B cell (primary cell): ENCODE results near the gene CAP2. TPM values are rescaled to one million over a fixed set of nuclear protein-coding genes. Genes with fewer than 3 reads are reported as not detected.

ENCODE experiments used
- ATAC-seq: fragments of 200-7000 bp; cut with Tn5 transposase; one replicate; pipeline ENCODE4 v1.10.0; 2021; ENCODE audit warnings: low read depth, mild to moderate bottlenecking, moderate number of reproducible peaks, moderate library complexity
- CTCF ChIA-PET: fragments of 350-600 bp; sonication (Branson Sonifier 250); formaldehyde crosslinking; loops from one replicate; lab custom pipeline; 2021; ENCODE audit warnings: antibody characterized with exemption, inconsistent platforms; lab: Charles Lee
- POLR2A ChIA-PET: fragments of 350-600 bp; sonication (Branson Sonifier 250); formaldehyde crosslinking; loops from one replicate; lab custom pipeline; 2021; ENCODE audit warnings: antibody characterized with exemption; lab: Charles Lee
- DNase-seq: peaks from one replicate; pipeline ENCODE4 v3.0.0; 2013
- H2AFZ ChIP-seq: 2 replicates; pipeline ENCODE4 v1.6.1; 2012; ENCODE audit warnings: mild to moderate bottlenecking, low read depth, low read length; ENCODE audit not compliant: insufficient read depth, poor library complexity, severe bottlenecking
- H3K27ac ChIP-seq, 2 donors: 1 replicate in 1 of 2; 2 replicates in 1 of 2; pipeline ENCODE4 v1.5.1; 2012 to 2013; ENCODE audit warnings: low read length in 2 of 2, mild to moderate bottlenecking in 2 of 2, moderate library complexity in 1 of 2
- H3K27me3 ChIP-seq, 4 experiments: fragments of 200-600 bp in 1 of 4; sonication (generic) in 1 of 4; replicated peaks in 1 of 4; 1 replicate in 2 of 4; 2 replicates in 2 of 4; pipeline versions ENCODE4 v1.6.1 to v1.7.0; 2013 to 2016; ENCODE audit warnings: low read length in 3 of 4, mild to moderate bottlenecking in 2 of 4, mixed read lengths in 1 of 4, moderate library complexity in 1 of 4; ENCODE audit not compliant: insufficient read depth in 4 of 4, control insufficient read depth in 3 of 4; ENCODE audit errors: control extremely low read depth in 1 of 4
- H3K36me3 ChIP-seq, 2 experiments: replicated peaks in 1 of 2; 1 replicate in 1 of 2; 2 replicates in 1 of 2; pipeline versions ENCODE4 v1.6.1 to v1.7.1; 2013; ENCODE audit warnings: low read length in 1 of 2; ENCODE audit not compliant: insufficient read depth in 2 of 2, control insufficient read depth in 1 of 2; ENCODE audit errors: control extremely low read depth in 1 of 2, extremely low read depth in 1 of 2
- H3K4me1 ChIP-seq, 2 donors: fragments of 200-600 bp in 1 of 2; sonication (generic) in 1 of 2; 1 replicate in 1 of 2; 2 replicates in 1 of 2; pipeline versions ENCODE4 v1.5.1 to v1.6.1; 2013 to 2017; ENCODE audit warnings: low read length in 2 of 2; ENCODE audit not compliant: control insufficient read depth in 2 of 2, insufficient read depth in 2 of 2
- H3K4me2 ChIP-seq: replicated peaks from 2 replicates; pipeline ENCODE3; 2012; ENCODE audit warnings: mild to moderate bottlenecking, low read depth, low read length; ENCODE audit not compliant: poor library complexity, severe bottlenecking
- H3K4me3 ChIP-seq, 5 experiments: fragments of 200-600 bp in 1 of 5; sonication (generic) in 1 of 5; 1 replicate in 3 of 5; 2 replicates in 2 of 5; pipeline versions ENCODE4 v1.5.1 to v1.7.0; 2011 to 2016; ENCODE audit warnings: low read length in 4 of 5, mild to moderate bottlenecking in 4 of 5, low read depth in 2 of 5, control low read depth in 1 of 5, moderate library complexity in 1 of 5; ENCODE audit not compliant: insufficient read depth in 1 of 5; ENCODE audit errors: control extremely low read depth in 1 of 5, extremely low read depth in 1 of 5
- H3K79me2 ChIP-seq: fragments of 200-600 bp; sonication (generic); one replicate; pipeline ENCODE4 v1.6.0; 2016; ENCODE audit warnings: low read length; ENCODE audit not compliant: control insufficient read depth, insufficient read depth
- H3K9ac ChIP-seq: fragments of 200-600 bp; sonication (generic); 2 replicates; pipeline ENCODE4 v1.6.1; 2017; ENCODE audit warnings: mild to moderate bottlenecking, low read length, moderate library complexity
- H3K9me3 ChIP-seq, 3 donors: one replicate each; pipeline versions ENCODE4 v1.6.1 to v1.7.1; 2013; ENCODE audit warnings: low read length in 2 of 3; ENCODE audit not compliant: control insufficient read depth in 2 of 3, insufficient read depth in 1 of 3; ENCODE audit errors: control extremely low read depth in 1 of 3
- H4K20me1 ChIP-seq: 2 replicates; pipeline ENCODE4 v1.6.0; 2012; ENCODE audit warnings: mild to moderate bottlenecking, low read length; ENCODE audit not compliant: insufficient read depth, control insufficient read depth, poor library complexity, severe bottlenecking
- H3K27ac Mint-ChIP-seq: one replicate; pipeline ENCODE4 v1.8.0; 2021; ENCODE audit warnings: mixed read lengths
- H3K27me3 Mint-ChIP-seq: one replicate; pipeline ENCODE4 v1.8.0; 2021; ENCODE audit warnings: mixed read lengths
- H3K4me1 Mint-ChIP-seq: one replicate; pipeline ENCODE4 v1.8.0; 2021; ENCODE audit warnings: mixed read lengths
- H3K4me3 Mint-ChIP-seq: one replicate; pipeline ENCODE4 v1.8.0; 2021; ENCODE audit warnings: mixed read lengths
- H3K9me3 Mint-ChIP-seq: one replicate; pipeline ENCODE4 v1.8.0; 2022; ENCODE audit warnings: mixed read lengths; ENCODE audit not compliant: insufficient read depth
- EZH2 ChIP-seq: IDR thresholded peaks from 2 replicates; pipeline ENCODE4 v1.6.1; 2012; ENCODE audit warnings: borderline replicate concordance, low read depth, mild to moderate bottlenecking, moderate library complexity, low read length; ENCODE audit not compliant: insufficient read depth, poor library complexity, severe bottlenecking
- WGBS: methylation state at CpG from one replicate; pipeline ENCODE4 v1.1.5; 2013; ENCODE audit warnings: missing lambda C conversion rate; ENCODE audit not compliant: insufficient coverage; 5-methylcytosine and 5-hydroxymethylcytosine counted together
- intact Hi-C: fragments of 100-400 bp; cut with micrococcal nuclease; formaldehyde crosslinking; loops from one replicate; pipeline ENCODE4 v1.10.0; 2022
- polyA plus RNA-seq: library from polyadenylated mRNA; depleted of rRNA; stranded (reverse); fragments of >200 nt; gene quantifications from 2 replicates; pipeline ENCODE4 v1.2.3, GENCODE V29; 2012
- total RNA-seq, 2 donors: library from RNA; stranded (reverse); fragments of 120-200 nt in 1 of 2; gene quantifications; 1 replicate in 1 of 2; 2 replicates in 1 of 2; pipeline versions ENCODE4 v1.2.3 to v1.2.4, GENCODE V29; 2013 to 2022
- TF ChIP-seq, protein P1 (sequence below): fragments of 200-600 bp; IDR thresholded peaks from one replicate; pipeline ENCODE4 v1.8.0; 2022; ENCODE audit warnings: antibody characterized with exemption, mild to moderate bottlenecking

Gene CAP2
- total and polyA plus RNA-seq, 2 donors (not counting 1 experiment from before 2014, with no cell fraction given), result not detected

DNA sequence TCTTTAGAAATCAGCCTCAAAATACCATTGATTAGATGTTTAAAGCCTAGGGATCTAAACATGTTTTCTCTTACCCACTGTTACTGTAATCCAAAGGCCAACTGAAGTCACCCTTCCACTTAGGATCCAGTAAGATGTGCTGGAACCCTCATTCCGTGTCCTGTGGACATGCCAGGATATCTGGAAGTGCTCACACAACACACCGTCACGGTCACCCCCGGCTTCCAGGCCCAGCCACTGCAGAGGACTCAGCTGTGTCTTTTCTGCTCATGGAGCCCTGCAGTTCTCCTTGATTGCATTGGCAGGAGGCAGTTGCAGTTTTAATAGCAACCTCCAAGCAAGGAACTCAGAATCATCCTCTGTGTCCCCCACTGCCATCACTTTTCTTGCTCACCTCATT lies 93.3 kb downstream of the CAP2 start:
- Histone ChIP-seq H3K4me3 (no peak overlapping the region), H3K36me3 (no peaks in the 10 kb centered on the region), H3K79me2 (no peaks in the 10 kb centered on the region), H3K9ac (no peak overlapping the region), H3K9me3 (no peaks in the 10 kb centered on the region), H3K27me3 (no peaks in the 10 kb centered on the region), H3K4me2 (no peak overlapping the region), H3K4me1 (no peaks in the 10 kb centered on the region), H3K27ac (no peak overlapping the region), H2AFZ (no peak overlapping the region), H4K20me1 (no peaks in the 10 kb centered on the region)
- no peak for DNase-seq
- Mint-ChIP-seq H3K27ac (no peak overlapping the region), H3K27me3 (peaks cover 13% of the 10 kb centered on the region), H3K9me3 (no peaks in the 10 kb centered on the region), H3K4me3 (no peak overlapping the region), H3K4me1 (no peaks in the 10 kb centered on the region)
- CTCF ChIA-PET, result no interaction called here
- TF ChIP-seq EZH2, result no peak
- TF ChIP-seq, protein P1, sequence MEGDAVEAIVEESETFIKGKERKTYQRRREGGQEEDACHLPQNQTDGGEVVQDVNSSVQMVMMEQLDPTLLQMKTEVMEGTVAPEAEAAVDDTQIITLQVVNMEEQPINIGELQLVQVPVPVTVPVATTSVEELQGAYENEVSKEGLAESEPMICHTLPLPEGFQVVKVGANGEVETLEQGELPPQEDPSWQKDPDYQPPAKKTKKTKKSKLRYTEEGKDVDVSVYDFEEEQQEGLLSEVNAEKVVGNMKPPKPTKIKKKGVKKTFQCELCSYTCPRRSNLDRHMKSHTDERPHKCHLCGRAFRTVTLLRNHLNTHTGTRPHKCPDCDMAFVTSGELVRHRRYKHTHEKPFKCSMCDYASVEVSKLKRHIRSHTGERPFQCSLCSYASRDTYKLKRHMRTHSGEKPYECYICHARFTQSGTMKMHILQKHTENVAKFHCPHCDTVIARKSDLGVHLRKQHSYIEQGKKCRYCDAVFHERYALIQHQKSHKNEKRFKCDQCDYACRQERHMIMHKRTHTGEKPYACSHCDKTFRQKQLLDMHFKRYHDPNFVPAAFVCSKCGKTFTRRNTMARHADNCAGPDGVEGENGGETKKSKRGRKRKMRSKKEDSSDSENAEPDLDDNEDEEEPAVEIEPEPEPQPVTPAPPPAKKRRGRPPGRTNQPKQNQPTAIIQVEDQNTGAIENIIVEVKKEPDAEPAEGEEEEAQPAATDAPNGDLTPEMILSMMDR, result no peak
- intact Hi-C loops, result no loop called here
- 87% methylated on average over 4 of the region's 4 CpGs for WGBS
- no peak for ATAC-seq
- POLR2A ChIA-PET, result no interaction called here

GRCh38 chr6:17490724-17491123 lies 97.3 kb downstream of the CAP2 start:
- Histone ChIP-seq H2AFZ (no peak overlapping the region), H3K4me2 (no peak overlapping the region), H3K36me3 (no peaks in the 10 kb centered on the region), H3K4me1 (no peaks in the 10 kb centered on the region), H3K9ac (no peak overlapping the region), H3K27ac (no peak overlapping the region), H3K4me3 (no peak overlapping the region), H3K27me3 (peaks cover 0 to 8% (median 0%) of the 10 kb centered on the region in 4 experiments), H3K9me3 (no peaks in the 10 kb centered on the region), H4K20me1 (no peaks in the 10 kb centered on the region), H3K79me2 (no peaks in the 10 kb centered on the region)
- no peak overlapping the region for H3K27ac Mint-ChIP-seq
- WGBS, result 14% methylated on average over 4 of the region's 4 CpGs
- H3K27me3 Mint-ChIP-seq, result peaks cover 25% of the 10 kb centered on the region
- no peak for ATAC-seq
- TF ChIP-seq, protein P1, result no peak
- TF ChIP-seq EZH2, result no peak
- POLR2A ChIA-PET, result no interaction called here
- H3K4me1 Mint-ChIP-seq, result no peaks in the 10 kb centered on the region
- no peak for DNase-seq
- no peak overlapping the region for H3K4me3 Mint-ChIP-seq
- intact Hi-C loops, result no loop called here
- CTCF ChIA-PET, result no interaction called here
- H3K9me3 Mint-ChIP-seq, result no peaks in the 10 kb centered on the region
